Measurements from ENCODE around the gene KRTAP29-1.
"Not testable (repeated sequence)": the region's sequence is repeated elsewhere in the genome, so short reads cannot be mapped to it uniquely, and the experiment has no call there.

- TF ChIP-seq, protein P1, sequence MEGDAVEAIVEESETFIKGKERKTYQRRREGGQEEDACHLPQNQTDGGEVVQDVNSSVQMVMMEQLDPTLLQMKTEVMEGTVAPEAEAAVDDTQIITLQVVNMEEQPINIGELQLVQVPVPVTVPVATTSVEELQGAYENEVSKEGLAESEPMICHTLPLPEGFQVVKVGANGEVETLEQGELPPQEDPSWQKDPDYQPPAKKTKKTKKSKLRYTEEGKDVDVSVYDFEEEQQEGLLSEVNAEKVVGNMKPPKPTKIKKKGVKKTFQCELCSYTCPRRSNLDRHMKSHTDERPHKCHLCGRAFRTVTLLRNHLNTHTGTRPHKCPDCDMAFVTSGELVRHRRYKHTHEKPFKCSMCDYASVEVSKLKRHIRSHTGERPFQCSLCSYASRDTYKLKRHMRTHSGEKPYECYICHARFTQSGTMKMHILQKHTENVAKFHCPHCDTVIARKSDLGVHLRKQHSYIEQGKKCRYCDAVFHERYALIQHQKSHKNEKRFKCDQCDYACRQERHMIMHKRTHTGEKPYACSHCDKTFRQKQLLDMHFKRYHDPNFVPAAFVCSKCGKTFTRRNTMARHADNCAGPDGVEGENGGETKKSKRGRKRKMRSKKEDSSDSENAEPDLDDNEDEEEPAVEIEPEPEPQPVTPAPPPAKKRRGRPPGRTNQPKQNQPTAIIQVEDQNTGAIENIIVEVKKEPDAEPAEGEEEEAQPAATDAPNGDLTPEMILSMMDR (conservative IDR thresholded peaks at IDR 0.05): not testable (repeated sequence)
- TF ChIP-seq EZH2 (IDR thresholded peaks at IDR 0.05; ENCODE audit: low read depth): not testable (repeated sequence)
These were observed 47.8 kb upstream of the KRTAP29-1 start, which contains the start of gene KRT33A for GRCh38 chr17:41350381-41350878.

Data from PC-9 (cell line).